Umbilical cord (tissue), 2 donors: Measurements from ENCODE around the gene GCC1. TPM values are rescaled to one million over a fixed set of nuclear protein-coding genes. Genes with fewer than 3 reads are reported as not detected.

Source experiments
- DNase-seq: peaks from one replicate; pipeline ENCODE4 v3.0.0-alpha.2; 2015; ENCODE audit warnings: low spot score
- total RNA-seq: library from RNA; depleted of rRNA; stranded (reverse); fragments of >200 nt; gene quantifications from one replicate; pipeline ENCODE4 v1.2.3, GENCODE V29; 2014; ENCODE audit warnings: low replicate concordance; ENCODE audit not compliant: insufficient read depth

The GCC1 gene
- total RNA-seq, 1 donor from 2014 or later: 16.4 TPM

GRCh38 chr7:127539116-127539515 lies 46.3 kb downstream of the GCC1 start:
- DNase-seq: no peak

DNA sequence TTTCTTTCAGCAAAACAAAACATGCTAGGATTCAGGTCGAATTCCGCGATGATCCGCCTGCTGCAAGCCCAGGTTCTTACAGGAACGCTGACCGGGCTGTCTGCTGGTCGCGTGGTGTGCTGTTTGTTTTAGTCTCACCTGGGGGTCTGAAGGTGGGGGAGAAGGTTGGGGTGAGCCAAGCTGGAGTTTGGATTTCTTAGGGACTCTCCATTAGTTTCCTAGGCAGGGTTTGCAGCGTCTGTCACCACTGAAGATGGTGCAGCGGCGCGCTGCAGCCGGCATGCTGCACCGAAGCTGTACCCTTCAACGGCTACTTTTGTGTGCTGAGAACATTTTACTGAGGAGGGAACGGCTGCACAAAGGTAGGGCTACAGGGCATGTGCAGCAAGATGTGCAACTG lies 48.7 kb downstream of the GCC1 start:
- DNase-seq: no peak

- DNase-seq: no peak
Observed at GRCh38 chr7:127536394-127536691, 49.1 kb downstream of the GCC1 start.

DNA sequence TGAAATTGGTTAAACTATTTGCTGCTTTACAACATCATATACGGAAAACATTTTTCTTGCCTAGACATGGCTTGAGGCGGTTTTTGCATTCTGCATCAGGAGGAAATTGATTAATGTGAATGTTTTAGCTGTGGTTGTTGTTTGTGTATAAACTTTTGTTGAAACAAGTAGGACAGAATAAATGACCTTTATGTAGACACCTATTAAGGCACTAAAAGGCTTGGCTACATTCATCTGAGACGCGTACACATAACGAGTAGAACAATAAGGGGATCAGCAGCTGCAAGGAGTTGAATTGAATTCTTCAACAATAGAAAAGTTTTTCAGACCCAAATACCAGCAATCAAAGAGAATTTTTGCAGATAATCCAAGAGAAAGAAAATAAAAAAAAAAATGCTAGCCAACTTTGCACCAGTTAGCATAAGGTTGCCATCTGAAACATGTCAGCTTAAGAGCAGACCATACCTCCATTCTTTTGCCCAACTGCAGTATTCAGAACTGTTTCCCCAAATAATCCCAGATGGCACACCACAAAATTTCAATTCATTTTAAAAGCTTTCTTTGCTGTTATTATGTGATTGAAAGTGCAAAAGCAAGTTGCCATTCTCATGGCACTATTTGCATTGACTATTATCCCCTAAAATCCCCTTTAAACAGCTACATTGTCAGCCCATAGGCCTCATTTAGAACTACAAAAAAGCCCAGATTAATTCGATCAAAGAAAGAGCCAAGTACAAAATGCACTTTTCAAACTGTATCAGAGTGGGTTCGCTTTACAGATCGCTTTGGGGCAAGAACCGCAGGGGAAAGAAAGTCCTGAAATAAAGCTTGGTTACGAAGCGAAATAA lies 49.6 kb downstream of the GCC1 start:
- no peak for DNase-seq

DNA sequence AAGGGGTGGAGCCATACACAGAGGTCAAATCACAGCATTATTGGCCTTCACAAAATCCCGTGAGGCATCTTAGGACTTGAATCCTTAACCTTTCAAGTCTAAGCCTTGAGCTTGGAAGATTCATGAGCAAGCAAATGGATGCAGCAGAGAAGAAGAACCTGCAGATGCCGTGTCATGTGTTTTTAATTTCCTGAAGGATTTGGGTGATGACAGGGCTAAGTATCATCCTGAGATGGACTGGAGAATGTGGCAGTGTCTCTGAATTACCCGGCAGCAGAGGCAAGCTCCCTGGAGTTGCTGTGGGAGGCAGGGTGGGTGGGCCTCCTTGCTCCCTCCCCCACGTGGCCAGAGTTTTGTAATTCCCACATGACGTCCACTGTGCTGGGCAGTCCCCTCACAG lies 50.8 kb downstream of the GCC1 start:
- DNase-seq: peak; percentile 5

- DNase-seq: no peak
Observed at GRCh38 chr7:127532736-127533135, 52.7 kb downstream of the GCC1 start.

DNA sequence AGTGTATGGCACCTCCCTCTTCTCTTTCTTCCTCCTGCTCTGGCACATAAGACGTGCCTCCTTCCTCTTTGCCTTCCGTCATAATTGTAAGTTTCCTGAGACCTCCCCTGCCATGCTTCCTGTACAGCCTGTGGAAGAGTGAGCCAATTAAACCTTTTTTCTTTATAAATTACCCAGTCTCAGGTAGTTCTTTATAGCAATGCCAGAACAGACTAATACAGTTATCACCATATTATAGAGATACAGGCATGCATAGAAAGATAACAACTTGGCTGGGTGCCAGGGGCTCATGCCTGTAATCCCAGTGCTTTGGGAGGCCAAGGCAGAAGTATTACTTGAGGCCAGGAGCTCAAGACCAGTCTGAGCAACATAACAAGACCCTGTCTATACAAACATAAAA lies 53.2 kb downstream of the GCC1 start:
- DNase-seq: peak; percentile 10

Other genes starting within 250 kb of the GCC1 start
- 33.0 TPM for gene ZNF800, start 192.9 kb downstream of the GCC1 start, total RNA-seq
- gene ARF5, start 2.8 kb upstream of the GCC1 start, total RNA-seq: 139 TPM
- not detected for gene FSCN3, start 8.1 kb upstream of the GCC1 start, total RNA-seq
- 2.9 TPM for gene PAX4, start 32.5 kb upstream of the GCC1 start, total RNA-seq
- gene SND1, start 66.6 kb upstream of the GCC1 start, total RNA-seq: 101 TPM